ENCODE results near the gene CHI3L1. TPM values are rescaled to one million over a fixed set of nuclear protein-coding genes. Genes with fewer than 3 reads are reported as not detected.

Gene CHI3L1
- total RNA-seq, 2 experiments from 2014 or later: not detected

DNA sequence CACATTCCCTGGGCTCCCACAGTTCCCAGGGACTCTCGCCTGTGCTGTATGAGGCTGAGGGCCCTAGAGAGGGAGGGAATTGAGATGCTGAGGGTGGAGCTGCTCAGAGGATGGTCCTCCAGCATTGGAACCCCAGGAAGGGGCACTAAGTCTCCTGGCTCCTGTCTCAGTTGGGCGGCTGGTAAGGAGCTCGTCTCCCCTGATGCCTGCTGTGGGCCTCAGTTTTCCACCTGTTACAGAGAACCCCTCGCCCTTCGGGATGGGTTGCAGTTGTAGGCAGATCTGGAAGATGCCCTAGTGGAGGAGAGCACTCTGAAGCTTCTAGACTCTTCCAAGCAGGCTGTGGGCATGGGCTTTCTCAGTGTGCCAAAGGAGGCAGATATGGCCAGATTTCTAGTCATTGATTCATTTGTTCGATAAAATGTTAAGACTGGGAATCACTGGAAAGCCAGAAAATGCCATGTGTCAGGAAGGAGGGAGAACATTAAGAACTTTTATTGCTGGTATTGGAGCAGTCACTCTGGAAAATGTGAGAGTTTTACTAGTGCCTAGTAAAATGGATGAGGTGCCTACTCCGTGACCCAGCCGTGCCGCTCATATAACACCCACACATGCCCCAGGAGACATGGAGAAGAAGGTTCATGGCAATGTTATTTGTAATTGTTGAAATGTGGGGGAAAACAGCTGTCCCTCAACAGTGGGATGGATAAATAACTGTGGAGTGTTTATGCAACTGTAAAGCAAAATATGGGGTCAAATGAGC is 10.1 kb downstream of the CHI3L1 start:
- H3K27me3 Mint-ChIP-seq: no peaks in the 10 kb centered on the region
- CTCF ChIA-PET: interaction anchor here (1.7 kb wide), 1 partner anchor 59 kb away, joined by 3 read pairs; no protein-coding TSS in a partner anchor
- no peak overlapping the region for H3K4me3 Mint-ChIP-seq
- POLR2A ChIA-PET: no interaction called here
- H3K27ac Mint-ChIP-seq: no peak overlapping the region
- no peak for DNase-seq
- no peaks in the 10 kb centered on the region for H3K36me3 Mint-ChIP-seq (ENCODE audit: low read depth)
- no peaks in the 10 kb centered on the region for H3K9me3 Mint-ChIP-seq
- H3K4me1 Mint-ChIP-seq: no peaks in the 10 kb centered on the region

DNA sequence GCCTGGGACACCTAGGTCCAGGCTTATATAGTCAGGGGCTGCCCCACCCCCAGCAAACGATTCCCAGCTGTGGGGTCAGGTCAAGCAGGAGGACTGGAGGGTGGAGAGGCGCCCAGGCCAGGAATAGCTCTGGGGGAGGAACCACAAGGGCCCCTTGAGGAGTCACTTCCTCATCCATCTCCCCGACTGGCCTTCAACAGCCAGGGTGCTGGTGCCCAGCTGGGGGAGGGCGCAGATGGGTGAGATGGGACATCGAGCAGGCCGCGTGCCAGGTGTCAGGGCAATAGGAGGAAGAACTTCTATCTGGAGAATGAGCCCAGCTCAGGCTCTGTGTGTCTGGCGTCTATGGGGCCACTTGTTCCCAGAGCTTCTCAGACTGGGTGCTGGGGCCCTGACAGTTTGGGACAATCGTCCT is 10.7 kb downstream of the CHI3L1 start:
- POLR2A ChIA-PET: no interaction called here
- CTCF ChIA-PET: interaction anchor here (1.7 kb wide), 1 partner anchor 58 kb away, joined by 3 read pairs; no protein-coding TSS in a partner anchor
- Mint-ChIP-seq H3K27ac (no peak overlapping the region), H3K4me1 (no peaks in the 10 kb centered on the region), H3K27me3 (no peaks in the 10 kb centered on the region), H3K36me3 (ENCODE audit: low read depth) (no peaks in the 10 kb centered on the region), H3K9me3 (no peaks in the 10 kb centered on the region), H3K4me3 (no peak overlapping the region)
- DNase-seq: no peak

DNA sequence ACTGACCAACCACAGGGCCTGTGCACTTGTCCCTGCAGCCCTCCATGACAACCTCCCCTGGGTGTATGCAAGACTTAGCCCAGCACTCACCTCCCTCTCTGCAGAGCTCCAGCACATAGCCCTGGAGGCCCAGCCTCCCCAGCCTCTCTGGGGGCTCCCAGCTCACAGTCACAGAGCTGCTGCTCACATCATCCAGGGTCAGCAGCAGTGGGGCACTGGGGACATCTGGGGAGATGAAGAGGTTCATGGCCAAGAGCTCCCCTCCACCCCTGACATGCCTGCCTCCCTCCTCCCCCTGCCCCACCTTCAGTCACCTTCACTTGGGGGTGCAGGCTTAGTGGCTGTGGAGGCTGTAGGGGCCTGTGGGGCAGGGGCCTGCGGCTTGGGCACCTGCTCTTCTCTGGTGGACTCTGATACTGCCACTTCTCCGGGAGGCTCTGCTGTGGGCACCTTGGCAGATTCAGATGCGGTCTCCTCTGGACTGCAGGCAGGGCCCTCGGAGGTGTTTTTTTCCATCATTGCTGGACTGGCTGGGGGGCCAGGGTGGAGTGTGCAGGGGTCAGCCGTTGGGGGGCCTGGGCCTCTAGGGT is 11.2 kb downstream of the CHI3L1 start, which contains the start of gene MYBPH:
MYBPH (minus strand) TSS at position 590 of the 590 bp plus-strand sequence; CDS start at position 519, 71 bp downstream.
- H3K9me3 Mint-ChIP-seq: no peaks in the 10 kb centered on the region
- CTCF ChIA-PET: interaction anchor here (1.7 kb wide), 1 partner anchor 58 kb away, joined by 3 read pairs; no protein-coding TSS in a partner anchor

DNA sequence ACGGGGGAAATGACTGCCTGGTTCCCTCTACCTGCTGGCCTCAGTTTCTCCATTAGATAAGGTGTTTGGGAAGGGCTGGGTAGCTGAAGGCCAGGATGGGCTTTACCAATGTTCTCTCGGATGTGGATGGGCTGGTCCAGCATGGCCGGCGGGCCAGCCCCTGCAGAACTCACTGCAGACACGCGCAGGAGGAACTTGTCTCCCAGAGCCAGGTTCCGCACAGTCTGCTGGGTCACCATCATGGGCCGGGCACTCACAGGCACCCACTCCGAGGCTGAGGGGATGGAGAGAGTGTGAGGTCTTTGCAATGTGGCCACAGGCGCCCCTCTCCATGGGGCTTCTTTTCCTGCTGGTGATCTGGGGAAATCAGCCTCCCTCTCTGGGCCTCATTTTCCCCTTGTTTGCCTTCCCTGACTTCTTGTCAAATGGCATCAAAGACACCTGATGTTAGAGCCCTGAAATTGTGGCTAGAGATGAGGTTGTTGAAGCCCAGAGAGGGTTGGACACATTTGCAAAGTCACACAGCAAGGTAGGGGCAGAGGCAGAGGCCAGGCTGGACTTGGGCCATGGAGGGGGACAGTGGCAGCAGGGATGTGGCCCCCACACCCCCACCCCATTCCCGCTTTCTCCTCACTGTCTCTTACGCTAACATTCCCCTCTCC is 12.0 kb downstream of the CHI3L1 start:
- ChIA-PET POLR2A (no interaction called here), CTCF (interaction anchor here (3.2 kb wide), 1 partner anchor 11 kb away, joined by 11 read pairs; no protein-coding TSS in a partner anchor)
- Mint-ChIP-seq H3K4me1 (no peaks in the 10 kb centered on the region), H3K36me3 (ENCODE audit: low read depth) (no peaks in the 10 kb centered on the region), H3K9me3 (no peaks in the 10 kb centered on the region), H3K4me3 (no peak overlapping the region), H3K27ac (no peak overlapping the region), H3K27me3 (no peaks in the 10 kb centered on the region)
- no peak for DNase-seq

More for the DNA sequence above, 11.2 kb downstream of the CHI3L1 start, which contains the start of gene MYBPH:
- H3K36me3 Mint-ChIP-seq (ENCODE audit: low read depth): no peaks in the 10 kb centered on the region
- H3K27me3 Mint-ChIP-seq: no peaks in the 10 kb centered on the region
- DNase-seq: no peak
- no peak within 1 kb of the TSS for H3K27ac Mint-ChIP-seq
- no peak within 1 kb of the TSS for H3K4me3 Mint-ChIP-seq
- no peaks in the 10 kb centered on the region for H3K4me1 Mint-ChIP-seq
- POLR2A ChIA-PET: no interaction called here

DNA sequence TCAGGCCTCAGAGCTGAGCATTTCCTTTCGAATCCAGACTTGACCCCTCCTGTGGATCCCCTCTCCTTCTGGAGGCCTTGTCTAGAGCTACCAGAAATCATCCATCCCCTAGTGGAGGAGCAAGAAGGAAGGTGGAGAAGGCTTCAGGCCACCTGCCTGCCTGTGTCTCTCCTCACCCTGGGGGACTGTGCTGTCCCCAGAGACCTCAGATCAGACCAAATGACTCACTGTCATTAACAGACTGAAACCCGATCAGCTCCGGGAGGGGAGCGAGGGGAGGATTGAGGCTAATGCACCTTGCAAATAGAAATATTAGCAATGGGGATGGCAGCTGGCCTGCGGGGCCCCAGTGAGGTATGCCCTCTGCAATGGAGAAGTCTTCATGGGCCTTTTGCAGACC is 12.9 kb downstream of the CHI3L1 start:
- H3K4me3 Mint-ChIP-seq: no peak overlapping the region
- no peaks in the 10 kb centered on the region for H3K4me1 Mint-ChIP-seq
- H3K36me3 Mint-ChIP-seq (ENCODE audit: low read depth): no peaks in the 10 kb centered on the region
- CTCF ChIA-PET: interaction anchor here (0.6 to 3.8 kb wide), 8 partner anchors 9 to 1120 kb away, joined by 3 to 44 read pairs (median 6); no protein-coding TSS in a partner anchor
- DNase-seq: no peak
- POLR2A ChIA-PET: no interaction called here
- no peak overlapping the region for H3K27ac Mint-ChIP-seq
- no peaks in the 10 kb centered on the region for H3K9me3 Mint-ChIP-seq
- H3K27me3 Mint-ChIP-seq: no peaks in the 10 kb centered on the region

DNA sequence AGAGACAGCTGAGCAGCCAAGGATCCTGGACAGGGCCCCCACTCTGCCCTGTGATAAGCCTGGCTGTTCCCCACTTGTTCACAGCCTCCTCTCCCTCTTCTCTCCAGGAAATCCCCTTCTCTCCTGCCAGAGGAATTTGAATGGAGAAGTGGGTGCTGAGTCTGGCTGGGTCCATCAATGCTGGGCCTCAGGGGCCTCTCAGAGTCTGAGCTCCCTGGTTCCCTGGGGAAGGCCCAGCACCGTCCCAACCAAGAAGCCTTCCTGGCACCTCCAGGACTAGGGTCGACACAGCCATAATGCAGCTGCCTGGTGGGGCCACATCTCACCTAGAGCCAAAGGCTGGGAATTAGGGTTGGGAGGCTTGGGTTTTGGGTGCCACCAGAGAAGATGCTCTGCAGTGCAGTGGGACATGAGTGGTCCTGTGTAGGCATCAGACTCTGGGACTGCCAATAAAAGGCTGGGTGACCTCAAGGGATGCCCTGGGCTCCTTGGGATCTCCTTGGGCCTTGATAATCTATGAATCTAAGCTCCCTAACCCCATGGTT is 13.4 kb downstream of the CHI3L1 start:
- CTCF ChIA-PET: interaction anchor here (1.1 to 3.8 kb wide), 15 partner anchors 9 to 139 kb away, joined by 3 to 44 read pairs (median 6); no protein-coding TSS in a partner anchor

DNA sequence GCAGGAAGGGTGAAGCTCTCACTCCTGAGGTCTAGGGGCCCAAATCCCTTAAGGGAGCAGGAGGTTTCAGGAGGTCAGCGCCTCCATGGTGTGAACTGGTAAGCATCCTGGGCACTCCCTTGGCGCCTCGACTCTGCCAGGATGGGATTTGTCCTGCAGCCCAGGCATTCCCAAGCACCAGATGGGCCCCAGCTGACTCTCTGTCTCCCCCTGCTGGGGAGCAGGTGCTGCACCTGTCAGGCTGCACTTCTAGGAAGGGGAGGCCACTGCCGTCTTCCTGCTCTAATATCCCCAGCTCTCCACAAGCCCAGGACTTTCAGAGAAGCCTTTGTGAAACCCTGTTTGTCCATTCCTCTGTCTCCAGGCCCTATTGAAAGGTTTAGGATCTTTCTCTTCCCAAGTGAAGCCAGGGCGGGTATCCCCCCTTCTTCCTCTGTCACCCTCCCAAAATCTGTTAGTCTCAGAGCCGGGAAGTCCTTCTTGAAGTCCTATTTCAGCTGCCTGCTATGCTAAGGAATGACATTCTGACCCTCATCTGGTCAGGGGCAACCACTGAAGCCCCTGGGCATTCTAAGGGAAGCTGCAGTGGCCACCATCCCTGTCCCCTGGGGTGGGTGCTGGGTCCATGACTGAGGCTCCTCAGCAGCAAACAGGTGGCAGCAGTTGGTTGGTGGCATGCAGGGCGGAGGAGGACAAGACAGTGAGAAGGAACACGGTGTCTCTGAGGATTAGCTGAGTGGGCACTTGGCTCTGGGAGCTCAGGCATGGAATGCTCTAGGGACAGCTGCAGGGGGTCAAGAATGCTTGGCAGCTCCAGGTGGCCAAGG is 14.1 kb downstream of the CHI3L1 start:
- H3K4me3 Mint-ChIP-seq: no peak overlapping the region
- no peaks in the 10 kb centered on the region for H3K9me3 Mint-ChIP-seq
- H3K36me3 Mint-ChIP-seq (ENCODE audit: low read depth): no peaks in the 10 kb centered on the region
- no peaks in the 10 kb centered on the region for H3K4me1 Mint-ChIP-seq
- no peak overlapping the region for H3K27ac Mint-ChIP-seq
- ChIA-PET POLR2A (no interaction called here), CTCF (interaction anchor here (0.6 to 3.8 kb wide), 22 partner anchors 9 to 413 kb away, joined by 3 to 44 read pairs (median 4); no protein-coding TSS in a partner anchor)
- no peaks in the 10 kb centered on the region for H3K27me3 Mint-ChIP-seq
- DNase-seq: peak; percentile 64

More for the DNA sequence above, 13.4 kb downstream of the CHI3L1 start:
- no peaks in the 10 kb centered on the region for H3K9me3 Mint-ChIP-seq
- no peak overlapping the region for H3K4me3 Mint-ChIP-seq
- no peaks in the 10 kb centered on the region for H3K4me1 Mint-ChIP-seq
- POLR2A ChIA-PET: no interaction called here
- H3K36me3 Mint-ChIP-seq (ENCODE audit: low read depth): no peaks in the 10 kb centered on the region
- H3K27me3 Mint-ChIP-seq: no peaks in the 10 kb centered on the region
- no peak overlapping the region for H3K27ac Mint-ChIP-seq
- no peak for DNase-seq

DNA sequence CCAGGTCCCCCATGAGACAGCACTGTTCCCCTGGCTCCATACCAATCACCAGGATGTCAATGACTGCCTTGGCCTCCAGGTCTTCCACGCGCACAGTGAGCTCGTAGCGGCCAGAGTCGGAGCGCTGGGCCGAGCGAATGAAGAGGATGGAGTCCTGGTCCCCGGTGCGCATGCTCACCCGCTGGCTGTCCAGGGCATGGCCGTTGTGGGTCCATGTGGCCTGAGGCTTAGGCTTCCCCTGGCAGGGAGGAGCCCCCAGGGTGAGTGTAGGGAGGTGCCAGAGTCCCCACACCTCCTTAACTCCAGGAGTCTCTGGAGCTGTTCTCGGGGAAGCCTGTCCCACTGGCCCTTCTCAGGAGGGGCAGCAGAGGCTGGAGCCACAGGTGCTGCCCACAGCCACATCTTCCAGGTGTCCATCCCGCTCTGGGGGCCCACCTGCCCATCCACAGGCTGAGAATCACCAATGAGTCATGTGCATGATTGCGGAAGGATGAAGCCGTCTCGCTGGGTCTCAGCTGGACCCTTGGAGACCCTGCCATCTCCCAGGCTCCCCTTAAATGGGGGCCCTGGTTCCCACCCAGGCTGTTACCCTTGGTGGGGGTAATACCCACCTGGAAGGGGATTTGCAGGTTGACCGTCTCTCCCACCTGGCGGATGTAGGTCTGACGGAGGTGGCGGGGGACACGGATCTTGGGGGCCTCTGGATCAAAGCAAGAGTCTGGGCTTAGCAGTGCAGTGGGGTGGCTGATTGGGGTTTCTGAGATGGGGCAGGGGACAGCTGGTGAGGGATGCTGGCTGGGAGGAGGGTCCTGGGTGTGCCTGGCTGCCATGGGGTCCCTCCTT is 14.9 kb downstream of the CHI3L1 start:
- Mint-ChIP-seq H3K27ac (no peak overlapping the region), H3K36me3 (ENCODE audit: low read depth) (no peaks in the 10 kb centered on the region), H3K4me3 (no peak overlapping the region), H3K27me3 (no peaks in the 10 kb centered on the region), H3K4me1 (no peaks in the 10 kb centered on the region), H3K9me3 (no peaks in the 10 kb centered on the region)
- CTCF ChIA-PET: interaction anchor here (0.8 to 3.8 kb wide), 16 partner anchors 8 to 150 kb away, joined by 3 to 44 read pairs (median 5); no protein-coding TSS in a partner anchor
- POLR2A ChIA-PET: no interaction called here
- DNase-seq: no peak

DNA sequence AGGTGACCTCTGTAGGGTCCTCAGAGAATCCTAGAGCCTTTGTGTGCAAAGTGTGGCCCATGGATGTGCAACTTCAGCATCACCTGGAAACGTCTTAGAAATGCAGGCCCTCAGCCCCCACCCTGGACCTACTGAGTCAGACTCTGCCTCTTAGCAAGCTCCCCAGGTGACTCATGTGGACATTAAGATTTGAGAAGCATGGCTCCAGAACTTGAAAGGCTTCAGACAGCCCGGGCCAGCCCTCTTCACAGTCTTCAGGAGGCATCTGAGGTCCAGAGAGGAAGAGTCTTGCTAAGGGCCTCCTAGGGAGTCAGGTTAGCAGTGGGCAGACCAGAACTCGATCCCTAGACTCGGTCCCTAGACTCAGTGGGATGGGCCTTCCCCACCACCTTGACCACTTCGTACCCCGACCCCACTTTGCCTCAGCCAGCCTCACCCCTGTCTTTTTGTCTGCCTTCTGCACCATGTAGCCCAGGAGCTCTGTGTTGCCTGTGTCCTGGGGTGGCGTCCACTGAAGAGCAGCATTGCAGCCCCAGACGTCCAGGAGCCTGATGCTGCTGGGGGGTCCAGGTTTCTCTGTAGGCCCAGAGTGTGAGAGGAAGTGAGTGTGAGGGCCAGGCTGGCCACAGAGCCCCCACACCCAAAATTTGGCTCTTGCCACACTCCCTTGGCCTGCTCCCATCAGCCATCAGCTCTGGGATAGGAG is 15.7 kb downstream of the CHI3L1 start:
- no peaks in the 10 kb centered on the region for H3K9me3 Mint-ChIP-seq
- no peak for DNase-seq
- no peaks in the 10 kb centered on the region for H3K36me3 Mint-ChIP-seq (ENCODE audit: low read depth)
- H3K4me1 Mint-ChIP-seq: no peaks in the 10 kb centered on the region
- CTCF ChIA-PET: interaction anchor here (1.1 to 3.8 kb wide), 3 partner anchors 23 to 131 kb away, joined by 3 to 44 read pairs (median 16); no protein-coding TSS in a partner anchor
- H3K4me3 Mint-ChIP-seq: no peak overlapping the region
- H3K27ac Mint-ChIP-seq: no peak overlapping the region
- POLR2A ChIA-PET: no interaction called here
- no peaks in the 10 kb centered on the region for H3K27me3 Mint-ChIP-seq

DNA sequence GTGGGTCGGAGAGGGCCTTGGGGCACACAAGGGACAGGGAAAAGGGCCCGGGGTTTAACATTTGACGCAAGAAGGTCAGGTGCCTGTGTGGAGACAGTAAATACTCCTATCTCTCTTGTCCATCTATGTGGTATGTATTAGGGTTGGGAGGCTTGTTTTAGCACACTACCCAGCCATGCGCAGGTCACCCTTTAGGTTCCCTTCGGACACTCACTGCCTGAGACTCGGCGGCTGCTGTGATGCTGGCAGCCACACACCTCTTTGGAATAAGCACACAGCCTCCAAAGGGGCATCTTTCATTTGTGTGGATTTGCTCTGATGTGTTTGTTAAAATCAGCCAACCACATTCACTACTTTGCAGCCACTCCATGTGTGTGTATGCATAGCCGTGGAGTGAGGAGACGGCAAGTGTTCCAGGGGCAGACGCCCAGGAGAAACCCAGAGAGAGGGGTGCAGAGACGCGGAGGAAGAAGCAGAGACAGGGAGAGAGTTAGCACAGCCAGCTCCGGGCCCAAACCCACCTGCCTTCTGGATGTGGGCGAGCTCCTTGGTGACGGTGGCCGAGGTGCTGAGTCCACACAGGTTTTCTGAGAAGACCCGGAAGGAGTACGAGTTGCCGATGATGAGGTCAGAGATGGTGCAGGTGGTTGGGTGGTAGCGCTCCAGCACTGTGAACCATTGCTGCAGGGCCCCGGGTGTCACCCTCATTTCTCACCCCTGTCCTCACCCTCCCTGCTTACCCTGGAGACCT is 16.6 kb downstream of the CHI3L1 start:
- Mint-ChIP-seq H3K4me3 (no peak overlapping the region), H3K4me1 (no peaks in the 10 kb centered on the region), H3K9me3 (no peaks in the 10 kb centered on the region), H3K36me3 (ENCODE audit: low read depth) (no peaks in the 10 kb centered on the region), H3K27ac (no peak overlapping the region), H3K27me3 (peaks cover 5% of the 10 kb centered on the region)
- ChIA-PET CTCF (interaction anchor here (1.1 to 3.8 kb wide), 2 partner anchors 52 to 130 kb away, joined by 3 to 44 read pairs; no protein-coding TSS in a partner anchor), POLR2A (no interaction called here)
- DNase-seq: no peak

DNA sequence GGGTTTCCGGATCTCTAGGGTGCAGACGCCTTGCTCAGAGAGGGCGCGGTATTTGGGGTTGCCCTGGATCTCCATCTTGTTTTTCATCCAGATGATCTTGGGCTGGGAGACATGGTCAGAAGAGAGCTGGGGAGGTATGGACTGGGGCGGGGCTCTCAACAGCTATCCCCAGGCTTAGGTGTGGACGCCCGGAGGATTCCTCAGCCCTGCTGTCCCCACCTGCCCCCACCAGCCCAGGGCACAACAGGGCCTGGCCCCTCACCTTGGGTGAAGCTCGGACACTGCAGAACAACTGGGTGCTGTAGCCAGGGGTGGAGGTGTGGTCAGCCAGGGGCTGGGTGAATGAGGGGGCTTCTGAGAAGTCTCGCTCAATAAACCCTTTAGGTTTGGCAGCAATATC is 17.5 kb downstream of the CHI3L1 start:
- no peaks in the 10 kb centered on the region for H3K36me3 Mint-ChIP-seq (ENCODE audit: low read depth)
- H3K4me1 Mint-ChIP-seq: peaks cover 4% of the 10 kb centered on the region
- POLR2A ChIA-PET: no interaction called here
- CTCF ChIA-PET: no interaction called here
- H3K27ac Mint-ChIP-seq: no peak overlapping the region
- H3K4me3 Mint-ChIP-seq: no peak overlapping the region
- no peaks in the 10 kb centered on the region for H3K9me3 Mint-ChIP-seq
- DNase-seq: no peak
- peaks cover 9% of the 10 kb centered on the region for H3K27me3 Mint-ChIP-seq

All from activated CD4-positive, alpha-beta memory T cell treated with anti-CD3 and anti-CD28 coated beads, Interleukin-2, amount 10 ng/mL, durations not matched to agents 7 days and 5 days (primary cell).